Mesenchymal stem cell (in vitro differentiated cells and primary cell): ENCODE measurements around the gene IL18BP.

Experiments
- DNase-seq: peaks from one replicate; pipeline ENCODE4 v3.0.0-alpha.2; 2013
- H2AFZ ChIP-seq: one replicate; pipeline ENCODE4 v1.6.1; 2013; ENCODE audit warnings: low read depth, mild to moderate bottlenecking, control low read depth, inconsistent platforms, low read length, moderate library complexity
- H2AK5ac ChIP-seq: 2 replicates; pipeline ENCODE4 v1.6.1; 2013; ENCODE audit warnings: low read length, moderate library complexity, mild to moderate bottlenecking, inconsistent platforms; ENCODE audit not compliant: severe bottlenecking
- H2BK120ac ChIP-seq: one replicate; pipeline ENCODE4 v1.6.1; 2013; ENCODE audit warnings: low read depth, mild to moderate bottlenecking, inconsistent platforms, low read length, moderate library complexity
- H2BK12ac ChIP-seq, 2 experiments: one replicate each; pipeline ENCODE4 v1.6.1; 2013; ENCODE audit warnings: inconsistent platforms in 2 of 2, low read length in 2 of 2, mild to moderate bottlenecking in 2 of 2, moderate library complexity in 2 of 2, control low read depth in 1 of 2
- H2BK15ac ChIP-seq: one replicate; pipeline ENCODE4 v1.6.1; 2013; ENCODE audit warnings: mild to moderate bottlenecking, low read depth, inconsistent platforms; ENCODE audit not compliant: poor library complexity, severe bottlenecking
- H2BK5ac ChIP-seq: 2 replicates; pipeline ENCODE4 v1.6.1; 2013; ENCODE audit warnings: low read depth, mild to moderate bottlenecking, low read length, control low read depth, inconsistent platforms; ENCODE audit not compliant: poor library complexity, severe bottlenecking
- H3K14ac ChIP-seq, 2 experiments: one replicate each; pipeline ENCODE4 v1.6.1; 2013; ENCODE audit warnings: inconsistent platforms in 2 of 2, low read length in 2 of 2, control low read depth in 1 of 2, mild to moderate bottlenecking in 1 of 2, moderate library complexity in 1 of 2
- H3K18ac ChIP-seq, 2 experiments: one replicate each; pipeline ENCODE4 v1.6.1; 2013; ENCODE audit warnings: inconsistent platforms in 2 of 2, low read length in 2 of 2, control low read depth in 1 of 2, low read depth in 1 of 2, mild to moderate bottlenecking in 1 of 2
- H3K23ac ChIP-seq, 2 experiments: one replicate each; pipeline ENCODE4 v1.6.1; 2013; ENCODE audit warnings: inconsistent platforms in 2 of 2, low read length in 2 of 2, mild to moderate bottlenecking in 2 of 2, moderate library complexity in 2 of 2, control low read depth in 1 of 2
- H3K27ac ChIP-seq: 2 replicates; pipeline ENCODE4 v1.5.1; 2013; ENCODE audit warnings: mild to moderate bottlenecking, moderate library complexity, low read length, control low read depth, inconsistent platforms; ENCODE audit not compliant: poor library complexity, severe bottlenecking
- H3K27me3 ChIP-seq, 2 experiments: 2 replicates each; pipeline versions ENCODE4 v1.6.1 to v1.7.0; 2013; ENCODE audit warnings: low read length in 2 of 2, mild to moderate bottlenecking in 2 of 2, moderate library complexity in 2 of 2, control low read depth in 1 of 2, inconsistent platforms in 1 of 2; ENCODE audit not compliant: control insufficient read depth in 1 of 2, insufficient read depth in 1 of 2
- H3K36me3 ChIP-seq, 2 experiments: 2 replicates each; pipeline versions ENCODE4 v1.6.1 to v1.7.0; 2013; ENCODE audit warnings: low read length in 2 of 2, control low read depth in 1 of 2, inconsistent platforms in 1 of 2, low read depth in 1 of 2, mild to moderate bottlenecking in 1 of 2; ENCODE audit not compliant: insufficient read depth in 2 of 2, control insufficient read depth in 1 of 2
- H3K4ac ChIP-seq, 2 experiments: one replicate each; pipeline ENCODE4 v1.6.1; 2013; ENCODE audit warnings: inconsistent platforms in 2 of 2, low read length in 2 of 2, mild to moderate bottlenecking in 2 of 2, moderate library complexity in 2 of 2, control low read depth in 1 of 2, low read depth in 1 of 2
- H3K4me1 ChIP-seq: 2 replicates; pipeline ENCODE4 v1.6.1; 2013; ENCODE audit warnings: low read depth, low read length, control low read depth; ENCODE audit not compliant: control insufficient read depth, insufficient read depth
- H3K4me2 ChIP-seq: 2 replicates; pipeline ENCODE4 v1.6.1; 2013; ENCODE audit warnings: low read length, mild to moderate bottlenecking, inconsistent platforms; ENCODE audit not compliant: poor library complexity, severe bottlenecking
- H3K4me3 ChIP-seq, 2 experiments: 2 replicates each; pipeline versions ENCODE4 v1.5.1 to v1.7.0; 2013; ENCODE audit warnings: low read length in 2 of 2, mild to moderate bottlenecking in 2 of 2, control low read depth in 1 of 2, low read depth in 1 of 2; ENCODE audit not compliant: insufficient read depth in 1 of 2
- H3K79me1 ChIP-seq: replicated peaks from 2 replicates; pipeline ENCODE4 v1.6.1; 2013; ENCODE audit warnings: mild to moderate bottlenecking, control low read depth, low read length, inconsistent platforms; ENCODE audit not compliant: poor library complexity, severe bottlenecking
- H3K9ac ChIP-seq: 2 replicates; pipeline ENCODE4 v1.7.0; 2013; ENCODE audit warnings: mild to moderate bottlenecking, low read length, moderate library complexity
- H3K9me3 ChIP-seq: 2 replicates; pipeline ENCODE4 v1.7.0; 2013; ENCODE audit warnings: mild to moderate bottlenecking, low read length; ENCODE audit not compliant: control insufficient read depth
- H4K8ac ChIP-seq: one replicate; pipeline ENCODE4 v1.6.1; 2013; ENCODE audit warnings: inconsistent platforms, mild to moderate bottlenecking, low read length, moderate library complexity
- H4K91ac ChIP-seq: one replicate; pipeline ENCODE4 v1.6.1; 2013; ENCODE audit warnings: mild to moderate bottlenecking, low read length, inconsistent platforms
- WGBS: methylation state at CpG from one replicate; pipeline ENCODE4 v1.1.7; 2013; ENCODE audit warnings: mixed read lengths; 5-methylcytosine and 5-hydroxymethylcytosine counted together

IL18BP gene

DNA sequence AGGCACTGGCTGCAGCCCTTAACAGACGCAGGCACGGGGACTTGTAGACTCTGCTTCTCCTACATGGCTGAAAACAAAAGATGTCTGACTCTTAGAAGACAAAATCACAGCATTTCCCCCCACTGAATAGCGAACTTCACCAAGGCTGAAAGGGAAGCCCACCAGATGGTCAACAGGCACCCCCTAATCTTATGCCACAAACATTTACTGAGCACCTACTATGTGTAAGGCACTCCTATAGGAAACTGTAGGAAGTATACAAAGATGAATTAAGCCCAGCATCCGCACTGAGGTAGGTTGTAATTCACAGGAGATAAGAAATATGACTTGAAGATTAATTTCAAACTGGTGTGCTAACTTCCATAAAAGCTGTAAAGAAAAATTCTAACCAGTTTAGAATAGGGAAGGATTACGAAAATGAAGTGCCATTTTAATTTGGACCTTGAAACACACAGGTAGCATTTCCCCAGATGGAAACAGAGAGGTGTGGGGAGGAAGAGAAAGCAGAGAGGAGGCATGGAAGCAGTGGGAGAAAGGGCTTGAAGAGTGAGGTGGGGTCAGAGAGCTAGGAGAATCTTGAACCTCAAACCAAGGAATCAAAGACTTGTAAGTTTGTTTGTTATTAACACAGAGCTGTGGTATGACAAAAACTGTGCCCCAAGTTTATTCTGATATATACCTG lies 43.5 kb downstream of the IL18BP start:
- H3K4me3 ChIP-seq, result peak overlapping the region in 1 of 2 experiments; percentile 86
- peak overlapping the region; percentile 92 for H4K91ac ChIP-seq
- H3K4me1 ChIP-seq, result peaks cover 15% of the 10 kb centered on the region
- peaks cover 0 to 3% of the 10 kb centered on the region in 2 experiments for H3K36me3 ChIP-seq
- H3K79me1 ChIP-seq, result peaks cover 17% of the 10 kb centered on the region
- peak overlapping the region in 1 of 2 experiments; percentile 86 for H3K14ac ChIP-seq
- H2AFZ ChIP-seq, result peak overlapping the region; percentile 16
- peak overlapping the region; percentile 66 for H2BK5ac ChIP-seq
- H3K9ac ChIP-seq, result peak overlapping the region; percentile 98
- peak overlapping the region in 1 of 2 experiments; percentile 70 for H3K23ac ChIP-seq
- peak overlapping the region; percentile 41 to 61 for H2BK12ac ChIP-seq
- H3K9me3 ChIP-seq, result no peaks in the 10 kb centered on the region
- peak overlapping the region; percentile 65 for H2BK120ac ChIP-seq
- no peak for DNase-seq
- peak overlapping the region; percentile 92 for H4K8ac ChIP-seq
- 54% methylated on average over 5 of the region's 5 CpGs for WGBS
- peak overlapping the region; percentile 92 to 97 for H3K18ac ChIP-seq
- H2BK15ac ChIP-seq, result peak overlapping the region; percentile 91
- H3K4me2 ChIP-seq, result peak overlapping the region; percentile 46
- H3K27ac ChIP-seq, result peak overlapping the region; percentile 93
- H3K27me3 ChIP-seq, result no peaks in the 10 kb centered on the region
- peak overlapping the region; percentile 41 for H2AK5ac ChIP-seq
- H3K4ac ChIP-seq, result peak overlapping the region; percentile 80 to 93

DNA sequence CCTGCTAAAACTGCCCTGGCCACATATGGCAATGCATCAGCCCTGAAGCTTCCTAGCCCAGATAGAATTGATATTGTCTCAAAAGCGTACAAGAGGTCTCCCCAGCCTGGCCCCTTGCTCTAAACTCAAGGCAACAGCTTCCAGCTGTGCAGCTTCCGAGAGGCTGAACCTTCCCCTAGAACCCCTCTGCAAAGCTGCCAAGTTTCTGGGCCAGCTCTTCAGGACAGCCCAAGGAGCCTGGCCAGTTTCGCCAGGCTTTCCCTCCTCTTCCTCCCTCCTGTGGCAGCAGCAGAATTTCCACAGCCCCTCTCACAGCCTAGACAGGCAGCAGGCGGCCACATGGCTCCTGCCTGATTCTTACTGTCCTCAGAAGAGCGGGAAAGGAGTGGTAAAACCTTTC lies 47.1 kb downstream of the IL18BP start:
- no peak overlapping the region for H4K91ac ChIP-seq
- 92% methylated on average over 4 of the region's 5 CpGs for WGBS
- H2AK5ac ChIP-seq, result no peak overlapping the region
- H3K23ac ChIP-seq, result no peak overlapping the region
- H3K79me1 ChIP-seq, result peaks cover 33% of the 10 kb centered on the region
- no peak overlapping the region for H2BK120ac ChIP-seq
- H3K4me3 ChIP-seq, result no peak overlapping the region
- peak overlapping the region; percentile 20 for H3K9ac ChIP-seq
- H3K4me2 ChIP-seq, result no peak overlapping the region
- H2AFZ ChIP-seq, result no peak overlapping the region
- H3K4me1 ChIP-seq, result no peaks in the 10 kb centered on the region
- H3K9me3 ChIP-seq, result no peaks in the 10 kb centered on the region
- no peak overlapping the region for H2BK15ac ChIP-seq
- no peak overlapping the region for H3K27ac ChIP-seq
- no peak for DNase-seq
- H2BK5ac ChIP-seq, result no peak overlapping the region
- peaks cover 3 to 4% of the 10 kb centered on the region in 2 experiments for H3K36me3 ChIP-seq
- no peak overlapping the region for H3K14ac ChIP-seq
- H2BK12ac ChIP-seq, result no peak overlapping the region
- no peak overlapping the region for H3K18ac ChIP-seq
- H3K4ac ChIP-seq, result peak overlapping the region in 1 of 2 experiments; percentile 35
- no peaks in the 10 kb centered on the region for H3K27me3 ChIP-seq
- H4K8ac ChIP-seq, result peak overlapping the region; percentile 39

DNA sequence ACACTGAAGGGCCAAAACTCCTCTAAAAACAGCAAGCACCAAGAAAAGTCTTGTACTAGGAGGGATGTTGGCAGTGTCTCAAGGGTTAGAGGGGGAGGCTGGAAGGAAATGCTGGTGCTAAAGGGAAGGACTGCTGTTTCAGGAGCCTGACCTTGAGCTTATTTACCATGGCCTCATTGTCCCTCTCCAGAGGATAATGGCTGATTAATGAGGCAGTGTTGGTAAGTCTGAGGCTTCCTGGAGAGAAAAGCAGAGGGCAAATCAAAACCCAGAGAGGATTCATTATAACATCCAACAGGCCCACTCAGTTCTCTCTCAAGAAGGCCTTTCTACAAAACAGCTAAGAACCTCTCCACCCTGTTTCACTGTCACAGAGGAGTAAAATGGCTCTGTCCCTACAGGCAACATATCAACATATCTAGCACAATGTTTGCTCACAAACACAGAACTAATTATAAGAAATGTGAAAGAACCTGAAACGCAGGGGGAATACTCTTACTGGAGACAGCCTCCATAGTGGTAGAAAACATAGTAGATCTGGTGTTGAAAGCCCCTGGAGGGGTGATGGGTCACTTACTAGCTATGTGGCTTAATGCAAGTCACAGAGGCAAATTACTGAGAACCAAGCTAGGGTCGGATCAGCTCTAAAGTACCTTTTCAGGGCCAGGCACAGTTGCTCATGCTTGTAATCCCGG lies 50.2 kb downstream of the IL18BP start:
- Histone ChIP-seq H2BK5ac (no peak overlapping the region), H3K23ac (no peak overlapping the region), H4K91ac (no peak overlapping the region), H3K4ac (no peak overlapping the region), H3K14ac (no peak overlapping the region), H3K36me3 (peaks cover 3 to 8% of the 10 kb centered on the region in 2 experiments), H3K4me3 (no peak overlapping the region), H2BK12ac (no peak overlapping the region), H4K8ac (no peak overlapping the region), H3K4me2 (no peak overlapping the region), H3K79me1 (peaks cover 42% of the 10 kb centered on the region), H3K9ac (peak overlapping the region; percentile 30), H3K4me1 (no peaks in the 10 kb centered on the region), H3K9me3 (no peaks in the 10 kb centered on the region), H2AFZ (no peak overlapping the region), H3K27ac (no peak overlapping the region), H2BK120ac (no peak overlapping the region), H2AK5ac (no peak overlapping the region), H3K18ac (no peak overlapping the region), H2BK15ac (no peak overlapping the region), H3K27me3 (no peaks in the 10 kb centered on the region)
- no peak for DNase-seq
- 100% methylated on average over 2 of the region's 3 CpGs for WGBS
